DMS153 treated with DMSO at 0.1 percent for 48 hours (cell line): ENCODE data around the gene SCAP.
"Not testable (repeated sequence)": the region's sequence is repeated elsewhere in the genome, so short reads cannot be mapped to it uniquely, and the experiment has no call there.

Experiments used
- DNase-seq: peaks from one replicate; lab custom pipeline; 2025; ENCODE audit not compliant: unreplicated experiment; lab: John Stamatoyannopoulos, UW

SCAP gene

DNA sequence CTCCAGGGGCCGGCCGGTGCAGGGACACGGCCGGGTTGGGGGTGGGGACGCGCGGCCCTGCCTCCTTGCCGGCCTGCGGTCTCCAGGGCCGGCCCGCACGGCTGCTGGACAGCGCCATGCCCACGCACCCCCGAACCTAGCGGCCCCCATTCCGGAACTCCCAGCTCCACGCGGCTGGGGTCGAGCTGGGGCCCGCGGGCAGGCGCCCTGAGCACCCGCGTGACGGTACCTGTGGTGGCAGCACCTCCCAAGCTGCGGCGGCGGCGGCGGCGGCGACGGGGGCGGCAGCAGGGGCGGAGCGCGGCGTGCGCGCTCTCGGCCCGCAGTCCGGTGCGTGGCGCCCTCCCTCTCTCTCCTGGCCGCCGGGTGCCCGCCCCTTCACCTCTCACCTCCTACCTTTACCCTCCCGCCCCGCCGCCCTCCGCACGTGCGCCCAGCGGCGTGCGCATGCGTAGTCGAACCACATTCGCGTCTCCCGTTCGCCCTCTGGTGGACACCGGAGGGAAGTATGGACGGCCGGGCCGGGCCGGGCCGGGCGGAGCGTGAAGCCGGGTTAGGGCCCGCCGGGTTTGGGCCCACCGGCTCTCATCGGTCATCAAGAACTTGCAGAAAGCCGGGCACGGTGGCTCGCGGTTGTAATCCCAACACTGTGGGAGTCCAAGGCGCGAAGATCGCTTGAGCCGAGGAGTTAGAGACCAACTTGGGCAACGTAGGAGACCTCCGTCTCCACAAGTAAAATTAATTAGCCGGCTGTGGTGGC lies at the start of gene SCAP:
Gene SCAP (minus strand): TSS at position 372 of the 760 bp plus-strand sequence. CDS start 32,948 bp downstream, outside the sequence.
- DNase-seq = peak; percentile 3

DNA sequence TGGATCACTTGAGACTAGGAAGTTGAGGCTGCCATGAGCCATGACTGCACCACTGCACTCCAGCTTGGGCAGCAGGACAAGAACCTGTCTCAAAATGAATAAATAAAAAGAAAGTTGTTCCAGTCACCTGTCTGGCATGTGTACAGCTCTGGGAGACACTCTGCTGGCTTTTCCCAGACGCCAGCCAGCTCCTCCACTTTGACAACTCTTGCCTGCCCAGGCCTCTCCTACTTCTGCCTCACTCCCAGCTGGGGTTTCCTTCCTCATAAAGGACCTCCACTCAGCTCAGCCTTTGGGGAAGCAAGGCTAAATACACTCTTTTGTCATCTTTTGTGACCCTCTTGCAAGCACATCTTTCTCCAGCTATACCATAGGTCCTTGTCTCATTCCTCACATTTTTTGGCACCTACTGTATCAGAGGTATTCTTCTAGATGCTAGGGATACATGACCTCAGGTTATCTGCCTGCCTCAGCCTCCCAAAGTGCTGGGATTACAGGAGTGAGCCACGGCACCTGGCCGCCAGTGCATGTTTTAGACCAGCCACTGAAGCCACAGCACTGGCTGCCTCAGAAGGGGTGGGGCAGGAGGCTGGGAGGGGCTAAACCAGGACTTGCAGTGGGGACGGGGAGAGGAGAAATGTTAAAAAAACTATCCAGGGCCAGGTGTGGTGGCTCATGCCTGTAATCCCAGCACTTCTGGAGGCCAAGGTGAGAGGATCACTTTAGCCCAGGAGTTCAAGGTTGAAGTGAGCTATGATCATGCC lies 47.8 kb upstream of the SCAP start:
- no peak for DNase-seq

- DNase-seq = peak; percentile 65
Measured at GRCh38 chr3:47522082-47522987, 46.6 kb upstream of the SCAP start.

DNA sequence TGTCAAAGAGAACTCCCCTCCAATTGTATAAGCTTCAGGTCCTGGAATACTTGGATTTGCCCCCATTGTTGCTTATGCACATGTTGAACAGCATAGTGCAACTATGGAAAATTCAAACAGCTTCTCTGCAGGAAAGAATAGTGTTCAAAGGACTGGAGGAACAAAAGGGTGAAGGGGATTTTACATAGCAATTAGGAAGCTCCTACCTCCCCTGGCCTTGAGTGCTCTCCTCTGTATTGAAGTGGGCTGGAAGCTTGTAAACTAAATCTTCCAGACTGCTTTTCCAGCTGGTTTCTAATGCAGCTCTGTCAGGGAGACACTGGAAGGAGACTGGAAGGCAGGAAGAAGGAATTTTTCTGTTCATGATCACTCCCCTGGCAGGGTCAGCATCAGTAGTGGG lies 45.0 kb upstream of the SCAP start:
- no peak for DNase-seq

DNA sequence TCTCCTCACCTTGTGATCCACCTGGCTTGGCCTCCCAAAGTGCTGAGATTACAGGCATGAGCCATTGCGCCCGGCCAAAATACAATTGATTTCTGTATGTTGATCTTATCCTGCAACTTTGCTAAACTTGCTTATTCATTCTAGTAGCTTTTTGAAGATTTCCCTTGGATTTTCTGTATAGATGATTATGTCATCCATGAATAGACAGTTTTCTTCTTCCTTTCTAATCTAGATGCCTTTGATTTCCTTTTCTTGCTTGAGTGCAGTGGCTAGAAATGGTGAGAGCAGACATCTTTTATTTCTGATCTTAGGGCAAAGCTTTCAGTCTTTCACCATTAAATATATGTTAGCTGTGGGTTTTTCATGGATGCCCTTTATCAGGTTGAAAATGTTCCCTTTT lies 42.2 kb upstream of the SCAP start:
- DNase-seq = no peak

- DNase-seq = no peak
Measured at GRCh38 chr3:47515864-47516319, 40.2 kb upstream of the SCAP start.

DNA sequence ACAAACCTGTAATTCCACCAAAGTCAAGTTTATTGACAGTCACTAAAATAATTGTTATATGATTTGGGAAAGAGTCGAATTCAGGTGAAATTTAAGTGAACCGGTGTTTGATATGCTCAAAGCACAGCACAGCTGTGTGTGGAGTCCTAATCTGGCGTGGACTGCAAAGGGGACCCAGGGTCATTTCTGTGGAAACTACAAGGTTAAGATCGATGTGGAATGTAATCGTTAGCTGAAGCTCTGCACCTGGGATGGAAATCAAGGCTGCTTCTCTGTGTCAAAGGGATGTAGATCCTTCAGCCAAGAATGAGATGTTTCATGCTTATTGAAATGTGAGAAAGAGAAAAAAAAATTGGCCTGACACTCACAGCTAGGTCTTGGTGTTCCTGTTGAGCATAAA lies 39.4 kb upstream of the SCAP start:
- no peak for DNase-seq

DNA sequence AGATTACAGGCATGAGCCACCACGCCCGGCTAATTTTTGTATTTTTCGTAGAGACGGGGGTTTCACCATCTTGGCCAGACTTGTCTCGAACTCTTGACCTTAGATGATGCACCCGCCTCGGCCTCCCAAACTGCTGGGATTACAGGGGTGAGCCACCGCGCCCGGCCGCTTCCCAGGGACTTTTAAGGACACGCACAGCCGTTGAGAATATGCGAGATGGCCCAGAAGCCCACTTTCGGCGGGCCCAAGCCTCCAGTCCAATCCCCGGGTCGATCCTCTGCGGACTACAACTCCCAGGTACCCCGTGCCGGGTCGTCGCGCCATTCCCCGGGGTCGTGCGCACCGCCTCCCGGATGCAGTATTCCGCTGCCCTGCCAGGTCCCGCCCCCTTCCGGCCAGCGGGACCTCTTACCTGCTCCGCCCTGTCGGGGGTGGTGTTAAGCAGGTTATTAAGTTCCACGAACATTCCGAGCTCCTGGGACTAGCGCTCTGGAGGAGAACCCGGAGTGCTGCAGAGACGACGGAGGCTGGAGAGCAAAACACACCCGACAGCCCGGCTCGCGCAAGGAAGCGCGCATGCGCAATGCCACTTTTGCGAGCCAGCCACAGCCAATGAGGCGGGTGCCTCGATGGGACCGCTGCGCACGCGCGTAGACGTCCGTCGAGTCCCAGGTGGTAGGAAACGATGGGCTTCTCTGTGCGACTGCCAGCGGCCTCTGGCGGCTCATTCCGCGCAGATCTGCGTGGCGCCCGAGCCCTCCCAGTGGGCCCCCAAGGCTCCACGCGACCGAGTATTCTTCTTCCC lies 37.6 kb upstream of the SCAP start, which contains the start of gene ELP6:
Gene ELP6 (minus strand): TSS at position 588 of the 805 bp plus-strand sequence. CDS start 122 bp downstream, at position 466.
- DNase-seq = peak; percentile 75

GRCh38 chr3:47512416-47513124 lies 36.8 kb upstream of the SCAP start:
- DNase-seq = no peak

DNA sequence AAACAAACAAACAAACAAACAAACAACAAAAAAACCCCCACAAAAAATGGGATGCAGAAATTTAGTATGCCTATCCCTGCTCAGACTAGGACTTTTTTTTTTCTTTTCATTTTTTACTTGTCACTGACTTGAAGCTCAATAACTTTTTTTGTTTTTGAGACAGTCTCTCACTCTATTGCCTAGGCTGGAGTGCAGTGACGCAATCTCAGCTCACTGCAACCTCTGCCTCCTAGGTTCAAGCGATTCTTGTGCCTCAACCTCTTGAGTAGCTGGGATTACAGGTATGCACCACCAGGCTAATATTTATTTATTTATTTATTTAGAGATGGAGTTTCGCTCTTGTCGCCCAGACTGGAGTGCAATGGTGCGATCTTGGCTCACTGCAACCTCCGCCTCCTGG lies 29.5 kb upstream of the SCAP start:
- not testable (repeated sequence) for DNase-seq

DNA sequence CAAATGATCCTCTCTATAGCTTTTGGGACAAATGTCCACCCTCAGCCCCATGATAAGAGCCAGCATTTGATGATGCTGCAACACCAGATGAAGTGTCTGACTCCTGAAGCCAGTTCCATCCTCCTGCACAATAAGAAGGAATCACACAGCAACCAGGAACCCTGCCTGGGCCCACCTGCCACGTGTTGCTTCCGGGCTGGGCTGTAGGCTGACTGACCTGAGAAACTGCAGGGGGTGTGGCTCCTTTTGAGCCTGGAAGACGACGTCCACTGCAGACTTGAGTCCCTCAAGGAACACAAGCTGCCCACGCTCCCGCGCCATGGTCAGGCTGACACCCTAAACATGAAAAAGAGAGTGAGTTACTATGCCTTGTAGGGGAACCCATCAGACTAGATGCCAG lies 28.4 kb upstream of the SCAP start:
- no peak for DNase-seq

DNA sequence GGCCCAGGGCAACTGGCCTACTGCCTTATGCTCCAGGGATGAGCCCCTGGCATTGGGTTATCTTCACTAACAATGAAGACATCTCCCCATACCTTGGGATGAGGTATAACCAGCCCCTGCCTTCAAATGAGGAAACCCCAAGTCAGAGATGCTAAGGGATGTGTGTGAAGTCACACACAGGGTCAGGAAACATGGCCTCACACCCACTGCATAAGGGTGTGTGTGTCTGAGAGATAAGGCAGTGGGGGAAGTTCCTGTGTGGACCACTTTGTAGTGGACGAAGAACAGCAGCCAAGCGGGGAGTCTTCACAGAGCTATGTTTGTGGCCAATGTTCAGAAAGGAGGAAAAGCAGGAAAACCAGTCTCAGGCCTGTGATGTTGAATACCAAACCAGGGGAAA lies 27.3 kb upstream of the SCAP start:
- no peak for DNase-seq

GRCh38 chr3:47496892-47497291 lies 21.2 kb upstream of the SCAP start:
- no peak for DNase-seq

DNA sequence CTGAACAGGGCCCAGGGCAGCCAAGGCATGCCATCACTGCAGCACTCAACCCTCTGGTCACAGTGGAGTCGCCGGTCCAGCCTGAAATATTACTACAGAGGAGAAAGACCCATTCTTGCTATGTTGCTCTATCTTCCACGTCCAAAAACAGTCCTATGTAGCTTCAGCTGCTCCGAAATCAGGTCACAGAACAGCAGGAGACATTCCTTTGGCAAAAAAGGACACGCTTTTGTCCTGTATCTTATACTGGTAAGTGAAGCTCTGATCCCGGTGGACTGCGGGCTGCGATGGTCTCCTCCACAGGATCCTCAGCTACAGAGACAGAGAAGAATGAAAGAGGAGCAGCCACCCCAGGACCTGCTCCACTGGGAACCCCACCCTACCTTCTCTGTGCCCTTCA lies 20.1 kb upstream of the SCAP start:
- no peak for DNase-seq

DNA sequence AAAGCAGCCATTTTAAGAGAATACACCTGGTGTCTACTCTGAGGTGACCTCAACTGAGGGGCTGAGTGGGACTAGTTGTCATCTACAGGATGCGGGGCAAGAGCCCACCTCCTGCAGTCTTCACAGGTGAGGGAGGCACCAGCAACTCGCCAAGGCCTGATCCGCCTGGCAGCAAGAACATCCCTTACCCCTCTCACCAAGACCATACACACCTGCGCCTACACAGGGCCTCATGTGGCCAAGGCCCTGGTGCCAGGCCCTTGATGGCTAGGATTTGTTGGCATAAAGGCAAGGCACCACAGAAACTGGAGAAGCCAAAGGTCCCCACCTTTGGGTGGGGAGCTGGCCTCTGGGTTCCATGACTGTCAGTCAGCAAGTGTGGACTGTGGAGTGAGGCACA lies 19.4 kb upstream of the SCAP start:
- DNase-seq = no peak

DNA sequence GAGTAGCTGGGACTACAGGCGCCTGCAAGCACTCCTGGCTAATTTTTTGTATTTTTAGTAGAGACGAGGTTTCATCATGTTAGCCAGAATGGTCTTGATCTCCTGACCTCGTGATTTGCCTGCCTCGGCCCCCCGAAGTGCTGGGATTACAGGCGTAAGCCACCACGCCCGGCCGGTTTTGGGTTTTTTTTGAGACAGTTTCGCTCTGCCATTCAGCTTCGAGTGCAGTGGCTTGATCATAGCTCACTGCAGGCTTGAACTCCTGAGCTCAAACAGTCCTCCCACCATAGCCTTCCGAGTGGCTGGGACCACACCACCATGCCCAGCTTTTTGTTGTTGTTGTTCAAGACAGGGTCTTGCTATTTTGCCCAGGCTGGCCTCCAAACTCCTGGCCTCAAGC lies 16.0 kb upstream of the SCAP start:
- no peak for DNase-seq

- no peak for DNase-seq
Measured at GRCh38 chr3:47491186-47491585, 15.4 kb upstream of the SCAP start.

GRCh38 chr3:47487265-47487664 lies 11.5 kb upstream of the SCAP start:
- DNase-seq = no peak

- no peak for DNase-seq
Measured at GRCh38 chr3:47485812-47486211, 10.1 kb upstream of the SCAP start.

DNA sequence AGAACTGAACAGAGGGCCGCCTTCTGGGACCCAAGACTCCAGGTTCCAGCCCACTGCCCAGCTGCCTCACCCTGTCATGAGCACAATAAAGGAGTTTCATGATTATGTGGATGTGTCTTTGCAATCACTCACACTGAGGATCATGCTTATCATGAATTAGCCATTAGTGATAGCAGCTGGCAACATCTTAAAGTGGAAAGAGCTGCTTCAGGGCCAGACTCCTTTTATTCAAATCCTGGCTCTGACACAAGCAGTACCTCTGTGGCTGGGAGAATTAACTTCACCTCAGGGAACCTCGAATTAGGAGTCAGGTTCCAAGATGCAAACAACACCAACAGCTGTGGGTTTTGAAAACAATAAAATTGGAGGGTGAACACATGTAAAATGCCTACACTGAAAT lies 6.6 kb upstream of the SCAP start:
- DNase-seq = no peak
